GM23248 (cell line): ENCODE data around the gene HSPA1B. TPM values are rescaled to one million over a fixed set of nuclear protein-coding genes. Genes with fewer than 3 reads are reported as not detected.
A peak's percentile ranks its signal among the peaks of the same experiment; 100 is the strongest.

Source experiments
- DNase-seq: peaks from one replicate; pipeline ENCODE4 v3.0.0-alpha.2; 2015
- H2AFZ ChIP-seq: fragments of 200-600 bp; sonication (generic); 2 replicates; pipeline ENCODE4 v1.6.1; 2016; ENCODE audit warnings: antibody characterized with exemption
- H3F3A ChIP-seq: fragments of 200-600 bp; sonication (generic); 2 replicates; pipeline ENCODE4 v1.6.1; 2016; ENCODE audit warnings: mild to moderate bottlenecking, antibody characterized with exemption, mixed run types; ENCODE audit not compliant: insufficient read depth
- H3K27ac ChIP-seq: fragments of 200-600 bp; sonication (generic); 2 replicates; pipeline ENCODE4 v1.5.1; 2016; ENCODE audit warnings: mild to moderate bottlenecking
- H3K27me3 ChIP-seq: fragments of 200-600 bp; sonication (generic); replicated peaks from 2 replicates; pipeline ENCODE4 v1.6.1; 2016; ENCODE audit warnings: mild to moderate bottlenecking; ENCODE audit not compliant: insufficient read depth
- H3K36me3 ChIP-seq: fragments of 200-600 bp; sonication (generic); 2 replicates; pipeline ENCODE4 v1.6.1; 2016; ENCODE audit warnings: low read depth, mild to moderate bottlenecking
- H3K4me1 ChIP-seq: fragments of 200-600 bp; sonication (generic); 2 replicates; pipeline ENCODE4 v1.6.1; 2016; ENCODE audit warnings: mild to moderate bottlenecking; ENCODE audit not compliant: insufficient read depth
- H3K4me2 ChIP-seq: fragments of 200-600 bp; sonication (generic); one replicate; pipeline ENCODE4 v1.6.1; 2016; ENCODE audit warnings: mild to moderate bottlenecking; ENCODE audit not compliant: unreplicated experiment
- H3K4me3 ChIP-seq: fragments of 200-600 bp; sonication (generic); 2 replicates; pipeline ENCODE4 v1.5.1; 2016; ENCODE audit warnings: mild to moderate bottlenecking
- H3K79me2 ChIP-seq: fragments of 200-600 bp; sonication (generic); 2 replicates; pipeline ENCODE4 v1.6.1; 2016; ENCODE audit warnings: mild to moderate bottlenecking; ENCODE audit not compliant: insufficient read depth
- H3K9ac ChIP-seq: fragments of 200-600 bp; sonication (generic); 2 replicates; pipeline ENCODE4 v1.6.1; 2016; ENCODE audit warnings: mild to moderate bottlenecking
- H3K9me2 ChIP-seq: fragments of 200-600 bp; sonication (generic); 2 replicates; pipeline ENCODE4 v1.6.1; 2016; ENCODE audit warnings: mixed run types, mild to moderate bottlenecking, moderate library complexity; ENCODE audit not compliant: insufficient read depth
- H3K9me3 ChIP-seq: fragments of 200-600 bp; sonication (generic); one replicate; pipeline ENCODE4 v1.6.1; 2017; ENCODE audit warnings: low read depth
- H4K20me1 ChIP-seq: fragments of 200-600 bp; sonication (generic); 2 replicates; pipeline ENCODE4 v1.6.0; 2016; ENCODE audit not compliant: insufficient read depth
- EZH2 ChIP-seq: fragments of 200-600 bp; sonication (generic); IDR thresholded peaks from 2 replicates; pipeline ENCODE4 v1.6.1; 2018; ENCODE audit warnings: antibody characterized with exemption, mild to moderate bottlenecking; ENCODE audit not compliant: insufficient read depth, poor library complexity, severe bottlenecking
- EZH2phosphoT487 ChIP-seq: fragments of 200-600 bp; sonication (generic); IDR thresholded peaks from 2 replicates; pipeline ENCODE4 v1.6.1; 2018; ENCODE audit warnings: antibody characterized with exemption, moderate library complexity, mild to moderate bottlenecking, low read depth; ENCODE audit not compliant: insufficient read depth
- WGBS, 2 experiments: methylation state at CpG; one replicate each; pipeline ENCODE4 v1.1.6; 2015 to 2017; ENCODE audit warnings: low lambda C conversion rate in 2 of 2, low coverage in 1 of 2; ENCODE audit errors: missing lambda C conversion rate in 2 of 2; 5-methylcytosine and 5-hydroxymethylcytosine counted together
- in situ Hi-C: fragments of 300-500 bp; cut with MboI; formaldehyde crosslinking; loops from 2 replicates; pipeline ENCODE4 v1.15.0; 2020
- polyA plus RNA-seq: library from polyadenylated mRNA; unstranded; fragments of >200 nt; fragmentation: Nextera tagmentation; extraction: Ambion mirVana; gene quantifications from 2 replicates; pipeline ENCODE4 v1.2.1, GENCODE V29; 2016
- total RNA-seq: library from RNA; depleted of rRNA; stranded (reverse); fragments of >200 nt; shearing (Covaris generic); gene quantifications from 2 replicates; pipeline ENCODE4 v1.2.3, GENCODE V29; 2014

The HSPA1B gene
- total and polyA plus RNA-seq, 2 experiments from 2014 or later, result 61.3 to 104 TPM

- peaks cover 35% of the 10 kb centered on the region for H3F3A ChIP-seq
- H3K36me3 ChIP-seq, result no peaks in the 10 kb centered on the region
- in situ Hi-C loops, result no loop called here
- H4K20me1 ChIP-seq, result no peaks in the 10 kb centered on the region
- WGBS, 2 experiments, result 85 to 90% methylated on average over 4 of the region's 4 CpGs
- H3K79me2 ChIP-seq, result peaks cover 45% of the 10 kb centered on the region
- no peaks in the 10 kb centered on the region for H3K27me3 ChIP-seq
- no peaks in the 10 kb centered on the region for H3K9me3 ChIP-seq
- peaks cover 10% of the 10 kb centered on the region; the same call in 1 of the 2 replicates for H3K4me1 ChIP-seq
- TF ChIP-seq EZH2phosphoT487 (no peak), EZH2 (no peak)
- no peak for DNase-seq
- no peaks in the 10 kb centered on the region for H3K9me2 ChIP-seq
- H3K9ac ChIP-seq, result no peak overlapping the region
- H3K4me2 ChIP-seq, result no peak overlapping the region
- H3K27ac ChIP-seq, result no peak overlapping the region
- no peak overlapping the region for H3K4me3 ChIP-seq
- H2AFZ ChIP-seq, result no peak overlapping the region
Observed at GRCh38 chr6:31825553-31825952, 2.0 kb upstream of the HSPA1B start.

- DNase-seq, result peak; percentile 91
- Histone ChIP-seq H3K27me3 (no peaks in the 10 kb centered on the region), H3K27ac (peak overlapping the region; percentile 91), H3F3A (peaks cover 24% of the 10 kb centered on the region), H3K36me3 (no peaks in the 10 kb centered on the region), H3K9me3 (no peaks in the 10 kb centered on the region), H4K20me1 (no peaks in the 10 kb centered on the region), H3K4me3 (peak overlapping the region; percentile 72), H3K4me2 (peak overlapping the region; percentile 87), H3K4me1 (peaks cover 22% of the 10 kb centered on the region), H3K9ac (peak overlapping the region; percentile 85), H3K9me2 (no peaks in the 10 kb centered on the region), H2AFZ (peak overlapping the region; percentile 86), H3K79me2 (peaks cover 55% of the 10 kb centered on the region)
- TF ChIP-seq EZH2 (no peak), EZH2phosphoT487 (no peak)
- in situ Hi-C loops, result no loop called here
- 1 to 2% methylated on average over 13 of the region's 13 CpGs for WGBS, 2 experiments
Observed at GRCh38 chr6:31826793-31827285, 699 bp upstream of the HSPA1B start.

GRCh38 chr6:31829633-31830283 is 2.2 kb downstream of the HSPA1B start:
- Histone ChIP-seq H3K36me3 (no peaks in the 10 kb centered on the region), H3K27ac (peak overlapping the region; percentile 59), H2AFZ (peak overlapping the region; percentile 56), H3K4me3 (peak overlapping the region; percentile 81), H4K20me1 (no peaks in the 10 kb centered on the region), H3K4me2 (peak overlapping the region; percentile 95), H3K79me2 (peaks cover 61% of the 10 kb centered on the region), H3K9ac (peak overlapping the region; percentile 83), H3K9me2 (no peaks in the 10 kb centered on the region), H3F3A (peaks cover 16% of the 10 kb centered on the region; the same call in 1 of the 2 replicates), H3K4me1 (peaks cover 24% of the 10 kb centered on the region), H3K9me3 (no peaks in the 10 kb centered on the region), H3K27me3 (no peaks in the 10 kb centered on the region)
- in situ Hi-C loops, result no loop called here
- TF ChIP-seq EZH2phosphoT487 (no peak), EZH2 (no peak)
- WGBS, 2 experiments, result 0 to 1% methylated on average over 15 of the region's 15 CpGs
- DNase-seq, result peak; percentile 75

- H2AFZ ChIP-seq, result peak overlapping the region; percentile 56
- H3K4me2 ChIP-seq, result peak overlapping the region; percentile 95
- DNase-seq, result no peak
- no peaks in the 10 kb centered on the region; the same call in 1 of the 2 replicates for H3K36me3 ChIP-seq
- WGBS, 2 experiments, result 44 to 53% methylated on average over 6 of the region's 6 CpGs
- H3K4me1 ChIP-seq, result peaks cover 24% of the 10 kb centered on the region
- H3K9me3 ChIP-seq, result no peaks in the 10 kb centered on the region
- peaks cover 67% of the 10 kb centered on the region for H3K79me2 ChIP-seq
- peaks cover 12% of the 10 kb centered on the region; the same call in 1 of the 2 replicates for H3F3A ChIP-seq
- no peak for TF ChIP-seq EZH2phosphoT487
- TF ChIP-seq EZH2, result no peak
- H3K27me3 ChIP-seq, result no peaks in the 10 kb centered on the region
- H4K20me1 ChIP-seq, result no peaks in the 10 kb centered on the region
- H3K27ac ChIP-seq, result peak overlapping the region; percentile 59
- H3K9ac ChIP-seq, result peak overlapping the region; percentile 83
- H3K4me3 ChIP-seq, result peak overlapping the region; percentile 81
- H3K9me2 ChIP-seq, result no peaks in the 10 kb centered on the region
- in situ Hi-C loops, result no loop called here
Observed at GRCh38 chr6:31830886-31831335, 3.4 kb downstream of the HSPA1B start.
